ENCODE data around the gene NRCAM.

NRCAM gene

GRCh38 chr7:108190891-108191290 lies 265.3 kb downstream of the NRCAM start:
- DNase-seq (ENCODE audit: low spot score): no peak
- no peak for TF ChIP-seq CTCF (IDR thresholded peaks at IDR 0.05; ENCODE audit: borderline replicate concordance, control extremely low read depth, extremely low read depth, insufficient read depth, missing control alignments)
- in situ Hi-C loops (cut with MboI; ENCODE audit: low sequenced_read_pairs, unreplicated experiment): no loop called here

- TF ChIP-seq CTCF (IDR thresholded peaks at IDR 0.05; ENCODE audit: borderline replicate concordance, control extremely low read depth, extremely low read depth, insufficient read depth, missing control alignments): no peak
- in situ Hi-C loops (cut with MboI; ENCODE audit: low sequenced_read_pairs, unreplicated experiment): loop anchor here (10.0 kb wide), 2 partner anchors 265 to 295 kb away; partner anchors contain the start of gene NRCAM
- DNase-seq (ENCODE audit: low spot score): peak; percentile 71
Measured at GRCh38 chr7:108189733-108190388, 266.4 kb downstream of the NRCAM start.

GRCh38 chr7:108188724-108189123 lies 267.5 kb downstream of the NRCAM start:
- TF ChIP-seq CTCF (IDR thresholded peaks at IDR 0.05; ENCODE audit: borderline replicate concordance, control extremely low read depth, extremely low read depth, insufficient read depth, missing control alignments): no peak
- in situ Hi-C loops (cut with MboI; ENCODE audit: low sequenced_read_pairs, unreplicated experiment): loop anchor here (10.0 kb wide), 2 partner anchors 266 to 296 kb away; partner anchors contain the start of gene NRCAM
- no peak for DNase-seq (ENCODE audit: low spot score)

GRCh38 chr7:108181073-108181985 lies 274.9 kb downstream of the NRCAM start:
- in situ Hi-C loops (cut with MboI; ENCODE audit: low sequenced_read_pairs, unreplicated experiment): loop anchor here (10.0 kb wide), 2 partner anchors 273 to 303 kb away; partner anchors contain the start of gene NRCAM
- TF ChIP-seq CTCF (IDR thresholded peaks at IDR 0.05; ENCODE audit: borderline replicate concordance, control extremely low read depth, extremely low read depth, insufficient read depth, missing control alignments): peak; percentile 42
- DNase-seq (ENCODE audit: low spot score): peak; percentile 35

GRCh38 chr7:108178398-108178797 lies 277.8 kb downstream of the NRCAM start:
- in situ Hi-C loops (cut with MboI; ENCODE audit: low sequenced_read_pairs, unreplicated experiment): no loop called here
- no peak for DNase-seq (ENCODE audit: low spot score)
- no peak for TF ChIP-seq CTCF (IDR thresholded peaks at IDR 0.05; ENCODE audit: borderline replicate concordance, control extremely low read depth, extremely low read depth, insufficient read depth, missing control alignments)

- in situ Hi-C loops (cut with MboI; ENCODE audit: low sequenced_read_pairs, unreplicated experiment): no loop called here
- DNase-seq (ENCODE audit: low spot score): no peak
- TF ChIP-seq CTCF (IDR thresholded peaks at IDR 0.05; ENCODE audit: borderline replicate concordance, control extremely low read depth, extremely low read depth, insufficient read depth, missing control alignments): no peak
Measured at GRCh38 chr7:108171164-108171563, 285.1 kb downstream of the NRCAM start.

Data from GM13976 (cell line).